Measurements from ENCODE around the gene ANKRA2. TPM values are rescaled to one million over a fixed set of nuclear protein-coding genes. Genes with fewer than 3 reads are reported as not detected.

ANKRA2 gene, protein sequence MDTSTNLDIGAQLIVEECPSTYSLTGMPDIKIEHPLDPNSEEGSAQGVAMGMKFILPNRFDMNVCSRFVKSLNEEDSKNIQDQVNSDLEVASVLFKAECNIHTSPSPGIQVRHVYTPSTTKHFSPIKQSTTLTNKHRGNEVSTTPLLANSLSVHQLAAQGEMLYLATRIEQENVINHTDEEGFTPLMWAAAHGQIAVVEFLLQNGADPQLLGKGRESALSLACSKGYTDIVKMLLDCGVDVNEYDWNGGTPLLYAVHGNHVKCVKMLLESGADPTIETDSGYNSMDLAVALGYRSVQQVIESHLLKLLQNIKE
- total RNA-seq (2022; extraction: Qiagen RNA extraction; ENCODE audit: low read depth): 6.9 to 12.5 TPM (median 12.0 TPM) in 5 replicates

DNA sequence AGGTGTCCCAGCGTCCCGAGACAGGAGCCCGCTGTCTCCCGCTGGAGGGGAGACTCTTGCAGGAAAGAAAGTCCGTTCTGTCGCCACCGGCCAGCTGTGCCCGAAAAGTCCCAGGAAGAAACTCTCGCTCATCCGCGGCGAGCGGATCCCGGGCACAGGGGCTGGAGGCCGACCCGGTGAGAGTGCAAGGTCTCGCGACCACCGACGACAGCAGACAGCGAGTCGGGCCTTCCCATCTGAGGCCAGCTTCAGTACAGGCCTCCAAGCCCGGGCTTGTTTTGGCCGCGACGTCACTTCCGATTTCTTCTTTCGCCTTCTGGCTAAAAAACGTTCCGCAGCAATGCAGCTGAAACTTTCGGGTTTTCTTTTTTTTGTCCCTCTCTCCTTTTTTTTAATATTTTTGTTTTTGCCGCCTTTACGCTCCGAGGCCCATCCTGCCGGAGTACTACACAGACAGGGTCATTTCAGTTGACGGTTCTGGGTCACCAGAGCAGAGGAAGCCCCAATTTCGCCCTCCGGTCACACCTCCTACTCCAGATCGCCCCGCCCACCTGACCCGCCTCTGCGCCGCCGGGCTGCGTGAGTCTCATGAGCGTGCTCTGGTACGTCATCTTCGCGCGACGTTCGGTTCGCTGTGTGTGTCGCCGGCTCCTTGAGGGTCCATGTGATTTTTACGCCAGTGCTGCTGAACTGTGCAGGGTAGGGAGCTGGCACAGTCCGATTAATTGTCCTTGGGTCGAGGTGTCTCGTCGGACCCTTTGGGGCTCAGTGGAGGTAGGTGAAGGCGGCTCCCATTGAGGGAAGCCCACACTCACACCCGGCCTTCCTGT lies at the start of gene ANKRA2, which contains the start of gene UTP15:
TSS of gene ANKRA2 (minus strand) at position 501 of the 830 bp plus-strand sequence. CDS start 2,758 bp downstream, outside the sequence.
TSS of gene UTP15 (plus strand) at position 605 of the 830 bp plus-strand sequence. CDS start 1,602 bp downstream, outside the sequence.

Other genes with a start within 250 kb of the ANKRA2 start
- 13.0 to 22.7 TPM (median 21.2 TPM) in 5 replicates for gene FOXD1, start 116.9 kb downstream of the ANKRA2 start, total RNA-seq (2022; extraction: Qiagen RNA extraction; ENCODE audit: low read depth)
- gene BTF3, start 67.2 kb downstream of the ANKRA2 start, total RNA-seq (2022; extraction: Qiagen RNA extraction; ENCODE audit: low read depth): 1,050 to 1,296 TPM (median 1,106 TPM) in 5 replicates
- 15.6 to 25.1 TPM (median 20.7 TPM) in 5 replicates for gene UTP15, start 104 bp upstream of the ANKRA2 start, total RNA-seq (2022; extraction: Qiagen RNA extraction; ENCODE audit: low read depth)
- 12.0 to 15.9 TPM (median 15.0 TPM) in 5 replicates for gene ARHGEF28, start 60.6 kb upstream of the ANKRA2 start, total RNA-seq (2022; extraction: Qiagen RNA extraction; ENCODE audit: low read depth)

Measured in A549 treated with RU486 at 1 μM for 4 hours (cell line).